ENCODE measurements around the gene TRIO.

TRIO gene

DNA sequence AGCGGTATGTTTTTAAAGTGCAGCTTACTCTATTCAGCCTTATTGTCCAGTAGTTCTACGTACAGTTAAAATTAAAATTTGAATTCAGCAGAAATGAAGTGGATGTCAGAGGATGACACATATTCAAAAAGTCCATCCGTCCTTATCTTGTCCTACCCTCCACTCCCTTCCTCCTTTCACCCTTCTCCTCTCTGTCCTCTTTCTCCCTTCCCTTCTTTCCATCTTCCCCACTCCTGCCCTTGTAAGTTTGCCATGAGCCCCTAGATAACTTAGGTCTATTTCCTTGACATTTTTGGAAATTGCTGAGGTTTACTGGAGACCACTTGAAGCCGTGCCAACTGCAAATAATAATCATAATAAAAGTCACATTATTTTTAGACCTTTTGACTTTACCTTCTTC is 67.6 kb downstream of the TRIO start:
- H4K20me1 ChIP-seq (ENCODE audit: insufficient read depth, low read length) = no peaks in the 10 kb centered on the region
- ATAC-seq (ENCODE audit: insufficient read depth, low read depth) (no peak), DNase-seq (no peak)

DNA sequence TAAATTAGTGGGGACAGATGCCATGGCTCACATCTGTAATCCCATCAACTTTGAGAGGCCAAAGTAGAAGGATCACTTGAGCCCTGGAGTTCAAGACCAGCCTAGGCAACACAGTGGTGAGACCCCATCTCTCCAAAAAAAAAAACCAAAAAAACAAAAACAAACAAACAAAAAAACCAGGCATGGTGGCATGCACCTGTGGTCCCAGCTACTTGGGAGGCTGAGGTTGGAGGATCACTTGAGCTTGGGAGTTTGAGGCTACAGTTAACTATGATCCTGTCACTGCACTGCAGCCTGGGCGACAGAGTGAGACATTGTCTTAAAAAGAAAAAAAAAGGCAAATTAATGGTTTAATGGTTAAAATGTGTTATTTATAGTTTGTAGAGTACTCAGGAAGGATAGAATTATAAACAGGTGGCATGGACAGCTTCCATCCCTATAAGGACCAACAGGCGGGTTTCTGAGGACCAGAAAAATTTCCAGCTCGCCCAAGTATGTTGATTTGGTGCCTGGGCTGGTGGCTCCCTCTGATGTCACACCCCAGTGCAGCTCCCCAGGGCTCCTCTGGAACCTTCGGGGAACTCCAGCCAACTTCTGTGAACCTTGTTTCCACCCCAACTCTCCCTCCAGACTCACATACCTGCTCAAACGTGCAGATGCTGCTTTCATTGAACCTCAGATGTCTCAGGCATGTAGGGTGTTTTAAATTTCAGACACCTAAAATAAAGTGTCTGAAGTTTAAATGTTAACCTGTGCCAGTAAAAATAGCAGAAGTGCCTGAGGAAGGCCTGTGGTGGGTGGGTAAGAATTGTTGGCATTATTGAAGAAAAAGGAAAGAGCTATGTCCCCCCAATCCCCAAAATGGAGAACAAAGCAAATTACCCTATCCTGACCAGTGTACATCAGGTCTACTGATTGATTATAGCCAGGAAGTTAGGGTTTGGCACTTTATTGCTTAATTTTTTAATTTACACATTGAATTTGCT is 69.0 kb downstream of the TRIO start:
- H3K4me2 ChIP-seq (ENCODE audit: insufficient read depth, low read length) = no peak overlapping the region
- no peaks in the 10 kb centered on the region for H3K9me3 ChIP-seq (ENCODE audit: insufficient read depth, low read length, severe bottlenecking)
- no peaks in the 10 kb centered on the region for H3K79me2 ChIP-seq (ENCODE audit: insufficient read depth, low read length)
- H3K27ac ChIP-seq (ENCODE audit: low read length) = no peak overlapping the region
- H3K9ac ChIP-seq (ENCODE audit: low read depth, low read length) = no peak overlapping the region
- DNase-seq = no peak
- H3K4me3 ChIP-seq (ENCODE audit: low read depth in 1 of 2, low read length in 2 of 2) = no peak overlapping the region
- H3K4me1 ChIP-seq (ENCODE audit: insufficient read depth, low read length) = no peaks in the 10 kb centered on the region
- H4K20me1 ChIP-seq (ENCODE audit: insufficient read depth, low read length) = no peaks in the 10 kb centered on the region
- peaks cover 14% of the 10 kb centered on the region for H3K27me3 ChIP-seq (ENCODE audit: insufficient read depth, low read length, poor library complexity)
- no peaks in the 10 kb centered on the region for H3K36me3 ChIP-seq (ENCODE audit: insufficient read depth, low read length)
- TF ChIP-seq EZH2 (IDR thresholded peaks at IDR 0.05; ENCODE audit: borderline replicate concordance, low read depth, low read length, severe bottlenecking) = no peak
- TF ChIP-seq, protein P1, sequence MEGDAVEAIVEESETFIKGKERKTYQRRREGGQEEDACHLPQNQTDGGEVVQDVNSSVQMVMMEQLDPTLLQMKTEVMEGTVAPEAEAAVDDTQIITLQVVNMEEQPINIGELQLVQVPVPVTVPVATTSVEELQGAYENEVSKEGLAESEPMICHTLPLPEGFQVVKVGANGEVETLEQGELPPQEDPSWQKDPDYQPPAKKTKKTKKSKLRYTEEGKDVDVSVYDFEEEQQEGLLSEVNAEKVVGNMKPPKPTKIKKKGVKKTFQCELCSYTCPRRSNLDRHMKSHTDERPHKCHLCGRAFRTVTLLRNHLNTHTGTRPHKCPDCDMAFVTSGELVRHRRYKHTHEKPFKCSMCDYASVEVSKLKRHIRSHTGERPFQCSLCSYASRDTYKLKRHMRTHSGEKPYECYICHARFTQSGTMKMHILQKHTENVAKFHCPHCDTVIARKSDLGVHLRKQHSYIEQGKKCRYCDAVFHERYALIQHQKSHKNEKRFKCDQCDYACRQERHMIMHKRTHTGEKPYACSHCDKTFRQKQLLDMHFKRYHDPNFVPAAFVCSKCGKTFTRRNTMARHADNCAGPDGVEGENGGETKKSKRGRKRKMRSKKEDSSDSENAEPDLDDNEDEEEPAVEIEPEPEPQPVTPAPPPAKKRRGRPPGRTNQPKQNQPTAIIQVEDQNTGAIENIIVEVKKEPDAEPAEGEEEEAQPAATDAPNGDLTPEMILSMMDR (IDR thresholded peaks at IDR 0.05; ENCODE audit: borderline replicate concordance, extremely low read depth, low read length, poor library complexity, severe bottlenecking) = no peak
- no peak for ATAC-seq (ENCODE audit: insufficient read depth, low read depth)
- no peak overlapping the region for H2AFZ ChIP-seq (ENCODE audit: low read depth, low read length)

More for the DNA sequence above, 67.6 kb downstream of the TRIO start:
- no peaks in the 10 kb centered on the region for H3K79me2 ChIP-seq (ENCODE audit: insufficient read depth, low read length)
- no peaks in the 10 kb centered on the region for H3K9me3 ChIP-seq (ENCODE audit: insufficient read depth, low read length, severe bottlenecking)
- H3K27me3 ChIP-seq (ENCODE audit: insufficient read depth, low read length, poor library complexity) = peaks cover 8% of the 10 kb centered on the region
- H3K4me2 ChIP-seq (ENCODE audit: insufficient read depth, low read length) = no peak overlapping the region
- H3K4me1 ChIP-seq (ENCODE audit: insufficient read depth, low read length) = no peaks in the 10 kb centered on the region
- no peak for TF ChIP-seq EZH2 (IDR thresholded peaks at IDR 0.05; ENCODE audit: borderline replicate concordance, low read depth, low read length, severe bottlenecking)
- TF ChIP-seq, protein P1 (IDR thresholded peaks at IDR 0.05; ENCODE audit: borderline replicate concordance, extremely low read depth, low read length, poor library complexity, severe bottlenecking) = no peak
- H2AFZ ChIP-seq (ENCODE audit: low read depth, low read length) = no peak overlapping the region
- no peak overlapping the region for H3K4me3 ChIP-seq (ENCODE audit: low read depth in 1 of 2, low read length in 2 of 2)
- H3K9ac ChIP-seq (ENCODE audit: low read depth, low read length) = no peak overlapping the region
- no peaks in the 10 kb centered on the region for H3K36me3 ChIP-seq (ENCODE audit: insufficient read depth, low read length)
- H3K27ac ChIP-seq (ENCODE audit: low read length) = no peak overlapping the region

DNA sequence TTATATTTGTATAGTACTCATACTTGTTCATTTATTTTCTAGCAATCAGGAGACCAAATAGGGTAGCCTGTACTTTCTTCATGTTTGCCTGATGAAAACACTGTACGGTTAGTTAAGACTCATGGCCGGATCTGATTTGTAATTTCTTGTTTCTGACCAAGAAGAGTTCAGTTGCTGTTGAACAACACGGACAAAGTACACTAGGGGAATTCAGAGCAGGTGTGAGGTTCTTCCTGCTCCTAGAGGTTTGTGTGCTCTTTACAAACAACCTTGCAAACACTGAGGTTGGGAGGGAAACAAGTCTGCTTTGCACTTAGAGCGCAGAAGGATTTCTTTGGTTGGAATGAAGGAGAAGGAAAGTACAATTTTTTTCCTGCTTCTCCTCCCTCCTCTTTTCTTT is 69.7 kb downstream of the TRIO start:
- Histone ChIP-seq H3K27me3 (ENCODE audit: insufficient read depth, low read length, poor library complexity) (peaks cover 14% of the 10 kb centered on the region), H4K20me1 (ENCODE audit: insufficient read depth, low read length) (no peaks in the 10 kb centered on the region), H3K4me3 (ENCODE audit: low read depth in 1 of 2, low read length in 2 of 2) (no peak overlapping the region), H3K4me1 (ENCODE audit: insufficient read depth, low read length) (no peaks in the 10 kb centered on the region), H3K27ac (ENCODE audit: low read length) (no peak overlapping the region), H3K36me3 (ENCODE audit: insufficient read depth, low read length) (no peaks in the 10 kb centered on the region), H2AFZ (ENCODE audit: low read depth, low read length) (no peak overlapping the region), H3K79me2 (ENCODE audit: insufficient read depth, low read length) (no peaks in the 10 kb centered on the region), H3K9me3 (ENCODE audit: insufficient read depth, low read length, severe bottlenecking) (no peaks in the 10 kb centered on the region), H3K9ac (ENCODE audit: low read depth, low read length) (no peak overlapping the region), H3K4me2 (ENCODE audit: insufficient read depth, low read length) (no peak overlapping the region)
- DNase-seq (no peak), ATAC-seq (ENCODE audit: insufficient read depth, low read depth) (no peak)
- TF ChIP-seq, protein P1 (IDR thresholded peaks at IDR 0.05; ENCODE audit: borderline replicate concordance, extremely low read depth, low read length, poor library complexity, severe bottlenecking) = no peak
- no peak for TF ChIP-seq EZH2 (IDR thresholded peaks at IDR 0.05; ENCODE audit: borderline replicate concordance, low read depth, low read length, severe bottlenecking)
